ENCODE results near the gene SERTAD3. TPM values are rescaled to one million over a fixed set of nuclear protein-coding genes. Genes with fewer than 3 reads are reported as not detected.

The SERTAD3 gene
- total RNA-seq, 1 donor from 2014 or later: 18.8 TPM

Other genes with a start within 250 kb of the SERTAD3 start
- not detected in 2 replicates for gene TTC9B, start 226.0 kb downstream of the SERTAD3 start, total RNA-seq
- gene CCNP, start 217.6 kb downstream of the SERTAD3 start, total RNA-seq: not detected in 2 replicates
- 33.8 and 38.6 TPM in 2 replicates for gene AKT2, start 159.0 kb downstream of the SERTAD3 start, total RNA-seq
- 6.9 and 13.1 TPM in 2 replicates for gene C19orf47, start 95.9 kb downstream of the SERTAD3 start, total RNA-seq
- gene PLD3, start 95.6 kb downstream of the SERTAD3 start, total RNA-seq: 505 and 567 TPM in 2 replicates
- 0.05 TPM in 1 of 2 replicates, not detected in the other for gene HIPK4, start 54.2 kb downstream of the SERTAD3 start, total RNA-seq
- 1.3 and 2.4 TPM in 2 replicates for gene PRX, start 31.0 kb downstream of the SERTAD3 start, total RNA-seq
- gene SERTAD1, start 18.3 kb downstream of the SERTAD3 start, total RNA-seq: 13.2 and 17.3 TPM in 2 replicates
- gene BLVRB, start 21.4 kb upstream of the SERTAD3 start, total RNA-seq: 70.8 and 92.6 TPM in 2 replicates
- 1.4 TPM in 1 of 2 replicates, not detected in the other for gene SPTBN4, start 22.7 kb upstream of the SERTAD3 start, total RNA-seq
- 91.0 and 91.4 TPM in 2 replicates for gene SHKBP1, start 132.5 kb upstream of the SERTAD3 start, total RNA-seq
- gene LTBP4, start 157.0 kb upstream of the SERTAD3 start, total RNA-seq: 29.2 and 35.0 TPM in 2 replicates
- gene NUMBL, start 246.3 kb upstream of the SERTAD3 start, total RNA-seq: 31.5 and 48.4 TPM in 2 replicates

All from glomerular endothelial cell (primary cell).